CD4-positive, alpha-beta T cell (primary cell): Measurements from ENCODE around the gene ZNF141. TPM values are rescaled to one million over a fixed set of nuclear protein-coding genes. Genes with fewer than 3 reads are reported as not detected.

Experiments
- ATAC-seq: fragments of 200-7000 bp; cut with Tn5 transposase; one replicate; pipeline ENCODE4 v1.10.0; 2022; ENCODE audit warnings: mild to moderate bottlenecking; ENCODE audit not compliant: poor library complexity
- CTCF ChIA-PET: fragments of 350-600 bp; sonication (Branson Sonifier 250); formaldehyde crosslinking; loops from one replicate; lab custom pipeline; 2021; ENCODE audit warnings: antibody characterized with exemption, inconsistent platforms; lab: Charles Lee
- POLR2A ChIA-PET: fragments of 350-600 bp; sonication (Branson Sonifier 250); formaldehyde crosslinking; loops from one replicate; lab custom pipeline; 2021; ENCODE audit warnings: antibody characterized with exemption, inconsistent platforms; lab: Charles Lee
- DNase-seq, 14 experiments: peaks; one replicate each; pipeline ENCODE4 v3.0.0-alpha.2; 2013 to 2020; ENCODE audit warnings: mixed read lengths in 2 of 14
- H3K27ac ChIP-seq, 2 donors: one replicate each; pipeline versions ENCODE4 v1.5.1 to v1.7.0; 2013; ENCODE audit warnings: low read length in 2 of 2, low read depth in 1 of 2, mild to moderate bottlenecking in 1 of 2
- H3K27me3 ChIP-seq, 2 experiments: 1 replicate in 1 of 2; 2 replicates in 1 of 2; pipeline versions ENCODE4 v1.6.1 to v1.7.0; 2013; ENCODE audit warnings: low read length in 2 of 2, control low read depth in 1 of 2, mild to moderate bottlenecking in 1 of 2, moderate library complexity in 1 of 2; ENCODE audit not compliant: insufficient read depth in 2 of 2, control insufficient read depth in 1 of 2
- H3K36me3 ChIP-seq: one replicate; pipeline ENCODE4 v1.6.1; 2013; ENCODE audit warnings: low read length, control low read depth; ENCODE audit not compliant: insufficient read depth
- H3K4me1 ChIP-seq: one replicate; pipeline ENCODE4 v1.6.1; 2013; ENCODE audit warnings: low read length, control low read depth; ENCODE audit not compliant: insufficient read depth
- H3K4me3 ChIP-seq: one replicate; pipeline ENCODE4 v1.5.1; 2013; ENCODE audit warnings: mild to moderate bottlenecking, low read length, moderate library complexity
- H3K9me3 ChIP-seq, 2 experiments: 1 replicate in 1 of 2; 2 replicates in 1 of 2; pipeline versions ENCODE4 v1.6.1 to v1.7.0; 2013; ENCODE audit warnings: low read length in 2 of 2, mild to moderate bottlenecking in 2 of 2, control low read depth in 1 of 2, moderate library complexity in 1 of 2; ENCODE audit not compliant: control insufficient read depth in 1 of 2, insufficient read depth in 1 of 2
- H3K27ac Mint-ChIP-seq: one replicate; pipeline ENCODE4 v1.8.0; 2020; ENCODE audit warnings: mixed read lengths
- H3K27me3 Mint-ChIP-seq: one replicate; pipeline ENCODE4 v1.8.0; 2021; ENCODE audit warnings: mixed read lengths
- H3K36me3 Mint-ChIP-seq: one replicate; pipeline ENCODE4 v1.8.0; 2021; ENCODE audit warnings: low read depth, mixed read lengths
- H3K4me1 Mint-ChIP-seq: one replicate; pipeline ENCODE4 v1.8.0; 2021; ENCODE audit warnings: low read depth, mixed read lengths
- H3K4me3 Mint-ChIP-seq: one replicate; pipeline ENCODE4 v1.8.0; 2020; ENCODE audit warnings: mild to moderate bottlenecking, mixed read lengths
- H3K9me3 Mint-ChIP-seq: one replicate; pipeline ENCODE4 v1.8.0; 2020; ENCODE audit warnings: mixed read lengths
- intact Hi-C, 2 experiments: fragments of 100-400 bp; cut with DNase I in 1 of 2; cut with micrococcal nuclease in 1 of 2; formaldehyde crosslinking; loops; one replicate each; pipeline versions ENCODE4 v1.15.1 to v1.9.0; 2023 to 2025; cut with DNase I, micrococcal nuclease
- total RNA-seq, 174 experiments: library from RNA in 2 of 174; stranded (reverse) in 2 of 174; gene quantifications; one replicate each; pipeline ENCODE4 v1.2.3 and lab custom pipeline; 2021 to 2026
- TF ChIP-seq, protein P1 (sequence below): fragments of 200-600 bp; IDR thresholded peaks from one replicate; pipeline ENCODE4 v1.8.0; 2022; ENCODE audit warnings: antibody characterized with exemption, mild to moderate bottlenecking

Gene ZNF141
- total RNA-seq, 2 experiments from 2014 or later = 13.6 to 13.7 TPM

DNA sequence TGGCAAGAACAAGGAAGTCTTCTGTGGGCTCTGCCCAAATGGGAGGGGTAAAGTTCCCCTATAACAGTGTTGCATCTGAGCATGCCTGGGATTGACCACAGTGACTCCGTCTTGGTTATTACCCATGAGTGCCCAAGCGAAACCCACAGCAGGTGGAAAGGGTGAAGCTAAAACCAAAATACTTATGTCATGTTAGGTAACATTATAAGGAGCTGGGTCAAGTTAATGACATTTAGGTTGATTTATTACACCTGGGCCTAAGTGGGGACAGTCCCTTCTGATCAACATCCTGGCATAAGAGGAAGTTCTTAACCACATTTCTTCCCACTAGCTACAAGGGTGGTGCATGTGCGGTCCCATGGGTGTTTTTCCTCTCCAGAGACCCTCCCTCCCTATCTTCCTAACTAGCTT is 31.1 kb upstream of the ZNF141 start:
- Mint-ChIP-seq H3K9me3 (peaks cover 24% of the 10 kb centered on the region), H3K4me1 (peaks cover 6% of the 10 kb centered on the region), H3K36me3 (peaks cover 30% of the 10 kb centered on the region), H3K27ac (no peak overlapping the region), H3K4me3 (no peak overlapping the region), H3K27me3 (peaks cover 41% of the 10 kb centered on the region)
- Histone ChIP-seq H3K4me3 (no peak overlapping the region), H3K9me3 (peaks cover 38 to 62% of the 10 kb centered on the region in 2 experiments), H3K27ac (no peak overlapping the region), H3K4me1 (peaks cover 8% of the 10 kb centered on the region), H3K36me3 (no peaks in the 10 kb centered on the region), H3K27me3 (peaks cover 16 to 21% of the 10 kb centered on the region in 2 experiments)
- DNase-seq = peak in 2 of 14 experiments; percentile 0 to 4
- TF ChIP-seq, protein P1, sequence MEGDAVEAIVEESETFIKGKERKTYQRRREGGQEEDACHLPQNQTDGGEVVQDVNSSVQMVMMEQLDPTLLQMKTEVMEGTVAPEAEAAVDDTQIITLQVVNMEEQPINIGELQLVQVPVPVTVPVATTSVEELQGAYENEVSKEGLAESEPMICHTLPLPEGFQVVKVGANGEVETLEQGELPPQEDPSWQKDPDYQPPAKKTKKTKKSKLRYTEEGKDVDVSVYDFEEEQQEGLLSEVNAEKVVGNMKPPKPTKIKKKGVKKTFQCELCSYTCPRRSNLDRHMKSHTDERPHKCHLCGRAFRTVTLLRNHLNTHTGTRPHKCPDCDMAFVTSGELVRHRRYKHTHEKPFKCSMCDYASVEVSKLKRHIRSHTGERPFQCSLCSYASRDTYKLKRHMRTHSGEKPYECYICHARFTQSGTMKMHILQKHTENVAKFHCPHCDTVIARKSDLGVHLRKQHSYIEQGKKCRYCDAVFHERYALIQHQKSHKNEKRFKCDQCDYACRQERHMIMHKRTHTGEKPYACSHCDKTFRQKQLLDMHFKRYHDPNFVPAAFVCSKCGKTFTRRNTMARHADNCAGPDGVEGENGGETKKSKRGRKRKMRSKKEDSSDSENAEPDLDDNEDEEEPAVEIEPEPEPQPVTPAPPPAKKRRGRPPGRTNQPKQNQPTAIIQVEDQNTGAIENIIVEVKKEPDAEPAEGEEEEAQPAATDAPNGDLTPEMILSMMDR = no peak
- CTCF ChIA-PET = no interaction called here
- intact Hi-C loops = no loop called here
- ATAC-seq = no peak
- POLR2A ChIA-PET = no interaction called here

DNA sequence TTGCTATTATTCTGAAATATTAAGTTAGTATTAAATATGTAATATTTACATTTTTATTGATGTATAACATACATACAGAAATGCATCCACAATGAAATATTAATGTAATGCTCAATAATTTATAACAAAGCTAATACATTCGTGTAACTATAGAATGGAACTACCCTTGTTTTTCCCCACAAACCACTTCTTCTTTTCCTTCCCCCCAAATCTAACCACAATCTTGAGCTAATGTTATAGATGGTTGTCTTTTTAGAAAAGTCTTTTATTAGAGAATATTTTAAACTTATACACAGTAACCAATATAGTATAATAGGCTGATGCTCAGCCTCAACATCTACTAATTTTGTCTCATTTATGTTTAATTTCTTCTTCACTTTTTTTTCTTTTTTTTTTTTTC is 27.8 kb upstream of the ZNF141 start:
- Mint-ChIP-seq H3K9me3 (peaks cover 17% of the 10 kb centered on the region), H3K27me3 (peaks cover 16% of the 10 kb centered on the region), H3K27ac (no peak overlapping the region), H3K4me1 (peaks cover 6% of the 10 kb centered on the region), H3K4me3 (no peak overlapping the region), H3K36me3 (peaks cover 18% of the 10 kb centered on the region)
- Histone ChIP-seq H3K4me3 (no peak overlapping the region), H3K27ac (no peak overlapping the region), H3K9me3 (peaks cover 32 to 58% of the 10 kb centered on the region in 2 experiments), H3K4me1 (peaks cover 8% of the 10 kb centered on the region), H3K27me3 (peaks cover 8 to 13% of the 10 kb centered on the region in 2 experiments), H3K36me3 (no peaks in the 10 kb centered on the region)
- ChIA-PET CTCF (no interaction called here), POLR2A (no interaction called here)
- intact Hi-C loops = no loop called here
- ATAC-seq (no peak), DNase-seq (no peak)
- TF ChIP-seq, protein P1 = no peak

DNA sequence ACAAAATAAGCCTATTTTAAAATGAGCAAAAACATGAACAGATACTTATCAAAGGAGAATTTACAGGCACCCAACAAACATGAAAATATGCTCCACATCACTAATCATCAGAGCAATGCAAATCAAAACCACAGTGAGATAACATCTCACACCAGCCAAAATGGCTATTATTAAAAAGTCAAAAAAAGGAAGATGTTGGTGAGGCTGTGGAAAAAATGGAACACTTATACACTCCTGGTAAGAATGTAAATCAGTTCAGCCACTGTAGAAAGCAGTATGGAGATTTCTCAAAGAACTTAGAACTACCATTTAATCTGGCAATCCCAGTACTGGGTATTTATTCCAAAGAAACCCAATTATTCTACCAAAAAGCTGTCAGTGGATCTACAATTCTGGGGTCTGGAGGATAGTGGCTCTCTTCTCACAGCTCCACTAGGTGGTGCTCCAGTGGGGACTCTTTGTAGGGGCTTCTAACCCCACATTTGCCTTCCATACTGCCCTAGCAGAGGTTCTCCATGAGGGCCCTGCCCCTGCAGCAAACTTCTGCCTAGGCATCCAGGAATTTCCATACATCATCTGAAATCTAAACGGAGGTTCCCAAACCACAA is 23.2 kb upstream of the ZNF141 start:
- Histone ChIP-seq H3K27ac (no peak overlapping the region), H3K4me1 (no peaks in the 10 kb centered on the region), H3K9me3 (peaks cover 33 to 46% of the 10 kb centered on the region in 2 experiments), H3K27me3 (no peaks in the 10 kb centered on the region), H3K36me3 (no peaks in the 10 kb centered on the region), H3K4me3 (no peak overlapping the region)
- DNase-seq = no peak
- H3K36me3 Mint-ChIP-seq = peaks cover 26% of the 10 kb centered on the region
- intact Hi-C loops = no loop called here
- H3K27ac Mint-ChIP-seq = no peak overlapping the region
- TF ChIP-seq, protein P1 = no peak
- CTCF ChIA-PET = no interaction called here
- H3K9me3 Mint-ChIP-seq = peaks cover 21% of the 10 kb centered on the region
- no peaks in the 10 kb centered on the region for H3K4me1 Mint-ChIP-seq
- peaks cover 15% of the 10 kb centered on the region for H3K27me3 Mint-ChIP-seq
- ATAC-seq = no peak
- POLR2A ChIA-PET = interaction anchor here (1.0 kb wide), 1 partner anchor 27 kb away, joined by 4 read pairs; no protein-coding TSS in a partner anchor
- H3K4me3 Mint-ChIP-seq = no peak overlapping the region
